A673 (cell line): ENCODE results near the gene FAM118A. TPM values are rescaled to one million over a fixed set of nuclear protein-coding genes. Genes with fewer than 3 reads are reported as not detected.

Experiments used
- BruUV-seq: library from RNA; stranded (reverse); fragments of 400-500 nt; replicated peaks from 2 replicates; lab custom pipeline; 2021; lab: Mats Ljungman, UMichigan
- CTCF ChIA-PET: fragments of 300-600 bp; sonication (Branson Sonifier 250); formaldehyde crosslinking; loops from one replicate; lab custom pipeline; 2022; ENCODE audit warnings: antibody characterized with exemption; lab: Charles Lee
- POLR2A ChIA-PET: fragments of 300-600 bp; sonication (Branson Sonifier 250); formaldehyde crosslinking; loops from one replicate; lab custom pipeline; 2022; ENCODE audit warnings: antibody characterized with exemption; ENCODE audit not compliant: low non-redundant PET; lab: Charles Lee
- DNase-seq: peaks from one replicate; pipeline ENCODE4 v3.0.0-alpha.2; 2015; ENCODE audit warnings: low spot score
- H3K27ac ChIP-seq: fragments of 200-600 bp; sonication (generic); 2 replicates; pipeline ENCODE4 v1.5.1; 2016; ENCODE audit warnings: mixed run types, low read depth, mild to moderate bottlenecking, mixed read lengths, antibody characterized with exemption, low read length; ENCODE audit not compliant: poor library complexity, severe bottlenecking
- H3K27me3 ChIP-seq: fragments of 200-600 bp; sonication (generic); replicated peaks from 2 replicates; pipeline ENCODE4 v1.6.1; 2017; ENCODE audit warnings: mixed run types, low read depth, mild to moderate bottlenecking, mixed read lengths, antibody characterized with exemption, low read length; ENCODE audit not compliant: insufficient read depth, poor library complexity
- H3K36me3 ChIP-seq: fragments of 200-600 bp; sonication (generic); 2 replicates; pipeline ENCODE4 v1.6.1; 2016; ENCODE audit warnings: mixed run types, mild to moderate bottlenecking, mixed read lengths, antibody characterized with exemption, low read length; ENCODE audit not compliant: insufficient read depth, poor library complexity, severe bottlenecking
- H3K4me1 ChIP-seq: fragments of 200-600 bp; sonication (generic); 2 replicates; pipeline ENCODE4 v1.6.1; 2017; ENCODE audit warnings: mixed run types, mild to moderate bottlenecking, mixed read lengths, antibody characterized with exemption, low read length; ENCODE audit not compliant: insufficient read depth, poor library complexity, severe bottlenecking
- H3K4me3 ChIP-seq: fragments of 200-600 bp; sonication (generic); 2 replicates; pipeline ENCODE4 v1.5.1; 2016; ENCODE audit warnings: low read depth, mixed run types, mild to moderate bottlenecking, mixed read lengths, low read length; ENCODE audit not compliant: poor library complexity, severe bottlenecking
- H3K9me3 ChIP-seq: fragments of 200-600 bp; sonication (generic); 2 replicates; pipeline ENCODE4 v1.6.1; 2016; ENCODE audit warnings: mixed run types, low read depth, mild to moderate bottlenecking, mixed read lengths, antibody characterized with exemption, low read length; ENCODE audit not compliant: poor library complexity, severe bottlenecking
- EZH2 ChIP-seq: fragments of 200-600 bp; sonication (generic); IDR thresholded peaks from 2 replicates; pipeline ENCODE4 v1.6.1; 2017; ENCODE audit warnings: borderline replicate concordance, low read depth, mild to moderate bottlenecking, mixed read lengths, antibody characterized with exemption, low read length; ENCODE audit not compliant: poor library complexity, severe bottlenecking
- intact Hi-C: fragments of 100-400 bp; cut with micrococcal nuclease; formaldehyde crosslinking; loops from one replicate; pipeline ENCODE4 v1.10.0; 2022; ENCODE audit not compliant: unreplicated experiment
- total RNA-seq: library from RNA; stranded (reverse); gene quantifications from 2 replicates; pipeline ENCODE4 v1.2.3, GENCODE V29; 2021
- TF ChIP-seq, protein P1 (sequence below): fragments of 300-800, 200-600 bp; sonication (generic); conservative IDR thresholded peaks from 2 replicates; pipeline ENCODE4 v1.5.1; 2017; ENCODE audit warnings: low read depth, mild to moderate bottlenecking, antibody characterized with exemption, low read length, moderate library complexity, mixed read lengths

FAM118A gene
- total RNA-seq, 1 experiment from 2014 or later, result 54.0 TPM

DNA sequence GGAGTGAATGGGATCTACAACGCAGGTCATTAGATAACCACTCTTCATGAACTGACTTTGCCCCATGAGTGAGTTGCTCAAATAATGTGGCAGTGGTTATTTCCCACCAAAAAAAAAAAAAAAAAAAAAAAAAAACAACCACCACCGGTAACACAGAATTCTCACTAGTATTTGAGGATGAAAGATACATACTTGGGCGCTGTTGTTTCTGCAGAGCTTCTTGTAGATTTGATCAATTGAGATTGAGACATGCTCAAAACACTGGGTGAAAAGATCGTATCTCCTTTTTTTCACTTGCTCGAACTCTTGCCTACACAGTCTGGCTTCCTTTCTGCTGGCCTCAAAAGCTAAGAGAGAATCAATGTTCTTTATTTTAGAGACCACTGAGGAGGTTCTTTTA, 44.1 kb downstream of the FAM118A start:
- Histone ChIP-seq H3K4me3 (no peak overlapping the region), H3K9me3 (no peaks in the 10 kb centered on the region), H3K27ac (no peak overlapping the region), H3K27me3 (no peaks in the 10 kb centered on the region), H3K36me3 (no peaks in the 10 kb centered on the region), H3K4me1 (no peaks in the 10 kb centered on the region)
- ChIA-PET CTCF (no interaction called here), POLR2A (no interaction called here)
- TF ChIP-seq, protein P1, sequence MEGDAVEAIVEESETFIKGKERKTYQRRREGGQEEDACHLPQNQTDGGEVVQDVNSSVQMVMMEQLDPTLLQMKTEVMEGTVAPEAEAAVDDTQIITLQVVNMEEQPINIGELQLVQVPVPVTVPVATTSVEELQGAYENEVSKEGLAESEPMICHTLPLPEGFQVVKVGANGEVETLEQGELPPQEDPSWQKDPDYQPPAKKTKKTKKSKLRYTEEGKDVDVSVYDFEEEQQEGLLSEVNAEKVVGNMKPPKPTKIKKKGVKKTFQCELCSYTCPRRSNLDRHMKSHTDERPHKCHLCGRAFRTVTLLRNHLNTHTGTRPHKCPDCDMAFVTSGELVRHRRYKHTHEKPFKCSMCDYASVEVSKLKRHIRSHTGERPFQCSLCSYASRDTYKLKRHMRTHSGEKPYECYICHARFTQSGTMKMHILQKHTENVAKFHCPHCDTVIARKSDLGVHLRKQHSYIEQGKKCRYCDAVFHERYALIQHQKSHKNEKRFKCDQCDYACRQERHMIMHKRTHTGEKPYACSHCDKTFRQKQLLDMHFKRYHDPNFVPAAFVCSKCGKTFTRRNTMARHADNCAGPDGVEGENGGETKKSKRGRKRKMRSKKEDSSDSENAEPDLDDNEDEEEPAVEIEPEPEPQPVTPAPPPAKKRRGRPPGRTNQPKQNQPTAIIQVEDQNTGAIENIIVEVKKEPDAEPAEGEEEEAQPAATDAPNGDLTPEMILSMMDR, result no peak
- no peak for TF ChIP-seq EZH2
- DNase-seq, result no peak
- BruUV-seq, result no TSS peak
- intact Hi-C loops, result no loop called here

DNA sequence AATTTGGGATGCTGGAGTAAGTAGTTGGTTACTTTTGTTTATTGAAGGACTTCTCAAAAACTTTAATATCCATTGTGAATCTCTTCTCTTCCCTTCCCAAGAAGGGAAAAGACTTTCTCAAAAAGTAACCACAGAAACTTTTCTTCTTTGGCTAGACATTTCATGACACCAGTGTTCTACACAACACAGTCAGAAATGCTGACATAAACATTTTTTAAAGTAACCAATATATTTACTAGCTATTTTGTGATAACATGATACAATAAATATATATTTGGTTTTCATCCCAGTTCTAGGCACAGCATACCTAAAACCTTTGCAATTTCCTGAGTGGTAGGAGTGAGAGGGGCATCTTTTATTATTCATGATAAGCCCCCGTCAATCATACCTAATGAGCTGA, 47.8 kb downstream of the FAM118A start:
- TF ChIP-seq, protein P1, result no peak
- TF ChIP-seq EZH2, result no peak
- BruUV-seq, result no TSS peak
- H3K36me3 ChIP-seq, result no peaks in the 10 kb centered on the region
- POLR2A ChIA-PET, result no interaction called here
- no peak overlapping the region for H3K4me3 ChIP-seq
- no peak overlapping the region for H3K27ac ChIP-seq
- H3K9me3 ChIP-seq, result no peaks in the 10 kb centered on the region
- H3K27me3 ChIP-seq, result no peaks in the 10 kb centered on the region
- no peak for DNase-seq
- CTCF ChIA-PET, result no interaction called here
- intact Hi-C loops, result no loop called here
- H3K4me1 ChIP-seq, result no peaks in the 10 kb centered on the region

GRCh38 chr22:45358127-45358526, 48.4 kb downstream of the FAM118A start:
- no peak for DNase-seq
- Histone ChIP-seq H3K4me3 (no peak overlapping the region), H3K27ac (no peak overlapping the region), H3K27me3 (no peaks in the 10 kb centered on the region), H3K36me3 (no peaks in the 10 kb centered on the region), H3K4me1 (no peaks in the 10 kb centered on the region), H3K9me3 (no peaks in the 10 kb centered on the region)
- no peak for TF ChIP-seq EZH2
- TF ChIP-seq, protein P1, result no peak
- intact Hi-C loops, result no loop called here
- no TSS peak for BruUV-seq
- CTCF ChIA-PET, result no interaction called here
- POLR2A ChIA-PET, result no interaction called here
